ENCODE results near the gene CHAC1. TPM values are rescaled to one million over a fixed set of nuclear protein-coding genes. Genes with fewer than 3 reads are reported as not detected.

Gene CHAC1
- total RNA-seq, 5 donors from 2014 or later (not counting 1 experiment from before 2014, with no cell fraction given), result 0.44 to 7.5 (median 7.2) TPM

GRCh38 chr15:40957581-40958051 is 4.3 kb downstream of the CHAC1 start:
- H3K4me3 Mint-ChIP-seq, result no peak overlapping the region
- Histone ChIP-seq H3K4me1 (ENCODE audit: control insufficient read depth in 1 of 2, extremely low read depth in 1 of 2, insufficient read depth in 2 of 2, low read length in 2 of 2) (peaks cover 5 to 14% of the 10 kb centered on the region in 2 experiments), H3K4me3 (ENCODE audit: control insufficient read depth in 1 of 2, extremely low read depth in 1 of 2, low read length in 1 of 2) (no peak overlapping the region), H3K27ac (ENCODE audit: low read length) (no peak overlapping the region), H3K27me3 (replicated peaks in 1 of 2; ENCODE audit: control insufficient read depth in 2 of 2, extremely low read depth in 1 of 2, insufficient read depth in 2 of 2, low read length in 1 of 2) (peaks cover 0 to 17% of the 10 kb centered on the region in 2 experiments), H3K36me3 (ENCODE audit: control insufficient read depth in 2 of 2, extremely low read depth in 1 of 2, insufficient read depth in 1 of 2, low read length in 1 of 2) (no peaks in the 10 kb centered on the region), H3K9me3 (no peaks in the 10 kb centered on the region)
- H3K36me3 Mint-ChIP-seq, result no peaks in the 10 kb centered on the region
- no peaks in the 10 kb centered on the region for H3K9me3 Mint-ChIP-seq
- 96% methylated on average over 5 of the region's 9 CpGs for WGBS (ENCODE audit: insufficient coverage)
- ChIA-PET CTCF (no interaction called here), POLR2A (no interaction called here)
- H3K4me1 Mint-ChIP-seq, result peaks cover 14 to 15% (median 14%) of the 10 kb centered on the region in 3 donors
- no peak overlapping the region for H3K27ac Mint-ChIP-seq
- H3K27me3 Mint-ChIP-seq, result peaks cover 0 to 5% of the 10 kb centered on the region in 2 donors
- DNase-seq (no peak), ATAC-seq (replicated peaks in 1 of 4) (no peak)

DNA sequence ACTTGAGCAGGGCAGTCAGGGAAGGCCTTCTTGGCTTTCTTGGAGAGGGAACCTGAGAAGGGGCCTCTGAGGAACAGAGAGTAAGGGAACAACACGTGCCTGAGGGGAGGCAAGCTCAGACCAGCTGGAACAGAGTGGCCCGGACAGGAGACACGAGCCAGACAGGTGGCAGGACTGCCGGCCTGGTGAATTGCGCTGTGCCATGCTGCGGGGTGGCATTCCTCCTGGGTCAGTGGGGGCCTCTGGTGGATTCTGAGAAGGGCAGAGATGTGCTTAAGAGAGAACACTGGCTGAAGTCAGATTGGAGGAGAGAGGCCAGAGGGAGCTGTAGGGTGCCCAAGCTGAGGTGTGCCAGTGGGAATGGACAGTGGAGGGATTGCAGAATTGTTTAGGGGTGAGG is 4.9 kb downstream of the CHAC1 start:
- no peak for ATAC-seq (replicated peaks in 1 of 4)
- CTCF ChIA-PET, result no interaction called here
- Histone ChIP-seq H3K27ac (ENCODE audit: low read length) (no peak overlapping the region), H3K4me3 (ENCODE audit: control insufficient read depth in 1 of 2, extremely low read depth in 1 of 2, low read length in 1 of 2) (no peak overlapping the region), H3K9me3 (no peaks in the 10 kb centered on the region), H3K4me1 (ENCODE audit: control insufficient read depth in 1 of 2, extremely low read depth in 1 of 2, insufficient read depth in 2 of 2, low read length in 2 of 2) (peaks cover 5 to 11% of the 10 kb centered on the region in 2 experiments), H3K27me3 (replicated peaks in 1 of 2; ENCODE audit: control insufficient read depth in 2 of 2, extremely low read depth in 1 of 2, insufficient read depth in 2 of 2, low read length in 1 of 2) (peaks cover 0 to 18% of the 10 kb centered on the region in 2 experiments), H3K36me3 (ENCODE audit: control insufficient read depth in 2 of 2, extremely low read depth in 1 of 2, insufficient read depth in 1 of 2, low read length in 1 of 2) (no peaks in the 10 kb centered on the region)
- Mint-ChIP-seq H3K27me3 (peaks cover 1 to 5% of the 10 kb centered on the region in 2 donors), H3K4me3 (no peak overlapping the region), H3K27ac (no peak overlapping the region), H3K9me3 (no peaks in the 10 kb centered on the region), H3K36me3 (no peaks in the 10 kb centered on the region), H3K4me1 (peaks cover 11 to 12% (median 12%) of the 10 kb centered on the region in 3 donors)
- 80% methylated on average over 6 of the region's 6 CpGs for WGBS (ENCODE audit: insufficient coverage)
- no peak for DNase-seq
- POLR2A ChIA-PET, result no interaction called here

- DNase-seq (no peak), ATAC-seq (replicated peaks in 1 of 4) (no peak)
- Histone ChIP-seq H3K27me3 (replicated peaks in 1 of 2; ENCODE audit: control insufficient read depth in 2 of 2, extremely low read depth in 1 of 2, insufficient read depth in 2 of 2, low read length in 1 of 2) (peaks cover 0 to 22% of the 10 kb centered on the region in 2 experiments), H3K9me3 (no peaks in the 10 kb centered on the region), H3K36me3 (ENCODE audit: control insufficient read depth in 2 of 2, extremely low read depth in 1 of 2, insufficient read depth in 1 of 2, low read length in 1 of 2) (no peaks in the 10 kb centered on the region), H3K27ac (ENCODE audit: low read length) (no peak overlapping the region), H3K4me3 (ENCODE audit: control insufficient read depth in 1 of 2, extremely low read depth in 1 of 2, low read length in 1 of 2) (no peak overlapping the region), H3K4me1 (ENCODE audit: control insufficient read depth in 1 of 2, extremely low read depth in 1 of 2, insufficient read depth in 2 of 2, low read length in 2 of 2) (peaks cover 4 to 6% of the 10 kb centered on the region in 2 experiments)
- H3K9me3 Mint-ChIP-seq, result no peaks in the 10 kb centered on the region
- peaks cover 4 to 5% of the 10 kb centered on the region in 2 donors for H3K27me3 Mint-ChIP-seq
- H3K36me3 Mint-ChIP-seq, result no peaks in the 10 kb centered on the region
- H3K4me3 Mint-ChIP-seq, result no peak overlapping the region
- no peak overlapping the region for H3K27ac Mint-ChIP-seq
- ChIA-PET CTCF (no interaction called here), POLR2A (no interaction called here)
- peaks cover 8 to 12% (median 9%) of the 10 kb centered on the region in 3 donors for H3K4me1 Mint-ChIP-seq
- 89% methylated on average over 7 of the region's 8 CpGs for WGBS (ENCODE audit: insufficient coverage)
Observed at GRCh38 chr15:40958723-40959122, 5.5 kb downstream of the CHAC1 start.

DNA sequence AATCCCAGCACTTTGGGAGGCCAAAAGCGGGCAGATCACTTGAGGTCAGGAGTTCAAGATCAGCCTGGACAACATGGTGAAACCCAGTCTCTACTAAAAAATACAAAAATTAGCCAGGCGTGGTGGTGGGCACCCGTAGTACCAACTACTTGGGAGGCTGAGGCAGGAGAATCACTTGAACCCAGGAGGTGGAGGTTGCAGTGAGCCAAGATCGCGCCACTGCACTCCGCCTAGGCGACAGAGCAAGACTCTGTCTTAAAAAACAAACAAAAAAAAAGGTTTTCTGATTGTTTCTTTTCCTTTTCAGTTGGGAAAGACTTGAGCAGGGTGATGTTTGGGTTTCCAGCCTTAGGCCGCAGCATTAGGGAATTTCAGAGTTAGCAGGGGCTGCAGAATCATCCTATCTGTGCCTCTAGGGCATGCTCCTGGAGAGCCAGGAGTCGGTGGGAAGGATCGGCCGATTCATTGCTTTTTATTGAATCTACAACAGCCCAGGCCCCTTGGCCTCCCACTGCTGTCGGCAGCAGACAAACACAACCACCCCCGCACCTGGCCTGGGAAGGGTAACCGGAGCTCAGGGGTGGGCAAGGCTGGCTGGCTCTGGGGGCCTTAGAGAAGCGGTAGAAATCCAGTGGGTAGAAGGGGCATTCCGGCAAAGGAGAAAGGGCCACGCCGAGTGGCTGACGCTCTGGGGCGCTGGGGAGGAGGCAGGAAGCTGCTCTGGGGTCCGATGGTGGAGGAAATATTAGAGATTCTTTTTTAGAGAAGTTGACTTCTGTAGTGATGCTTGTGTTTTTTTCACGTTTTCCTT is 6.3 kb downstream of the CHAC1 start:
- H3K4me3 ChIP-seq (ENCODE audit: control insufficient read depth in 1 of 2, extremely low read depth in 1 of 2, low read length in 1 of 2), result no peak overlapping the region
- Mint-ChIP-seq H3K9me3 (no peaks in the 10 kb centered on the region), H3K4me1 (peaks cover 0 to 6% (median under 1%) of the 10 kb centered on the region in 3 donors), H3K27ac (no peak overlapping the region), H3K4me3 (no peak overlapping the region), H3K27me3 (peaks cover 4 to 6% of the 10 kb centered on the region in 2 donors), H3K36me3 (no peaks in the 10 kb centered on the region)
- ChIA-PET CTCF (no interaction called here), POLR2A (no interaction called here)
- H3K27ac ChIP-seq (ENCODE audit: low read length), result no peak overlapping the region
- H3K36me3 ChIP-seq (ENCODE audit: control insufficient read depth in 2 of 2, extremely low read depth in 1 of 2, insufficient read depth in 1 of 2, low read length in 1 of 2), result no peaks in the 10 kb centered on the region
- H3K4me1 ChIP-seq (ENCODE audit: control insufficient read depth in 1 of 2, extremely low read depth in 1 of 2, insufficient read depth in 2 of 2, low read length in 2 of 2), result no peaks in the 10 kb centered on the region
- no peak for ATAC-seq (replicated peaks in 1 of 4)
- H3K27me3 ChIP-seq (replicated peaks in 1 of 2; ENCODE audit: control insufficient read depth in 2 of 2, extremely low read depth in 1 of 2, insufficient read depth in 2 of 2, low read length in 1 of 2), result peaks cover 0 to 26% of the 10 kb centered on the region in 2 experiments
- 73% methylated on average over 18 of the region's 22 CpGs for WGBS (ENCODE audit: insufficient coverage)
- DNase-seq, result no peak
- no peaks in the 10 kb centered on the region for H3K9me3 ChIP-seq

GRCh38 chr15:40960151-40960885 is 7.0 kb downstream of the CHAC1 start:
- Histone ChIP-seq H3K27me3 (replicated peaks in 1 of 2; ENCODE audit: control insufficient read depth in 2 of 2, extremely low read depth in 1 of 2, insufficient read depth in 2 of 2, low read length in 1 of 2) (peaks cover 0 to 26% of the 10 kb centered on the region in 2 experiments), H3K36me3 (ENCODE audit: control insufficient read depth in 2 of 2, extremely low read depth in 1 of 2, insufficient read depth in 1 of 2, low read length in 1 of 2) (no peaks in the 10 kb centered on the region), H3K27ac (ENCODE audit: low read length) (no peak overlapping the region), H3K9me3 (no peaks in the 10 kb centered on the region), H3K4me3 (ENCODE audit: control insufficient read depth in 1 of 2, extremely low read depth in 1 of 2, low read length in 1 of 2) (no peak overlapping the region), H3K4me1 (ENCODE audit: control insufficient read depth in 1 of 2, extremely low read depth in 1 of 2, insufficient read depth in 2 of 2, low read length in 2 of 2) (no peaks in the 10 kb centered on the region)
- 86% methylated on average over 13 of the region's 16 CpGs for WGBS (ENCODE audit: insufficient coverage)
- Mint-ChIP-seq H3K4me3 (no peak overlapping the region), H3K27me3 (peaks cover 4 to 7% of the 10 kb centered on the region in 2 donors), H3K9me3 (no peaks in the 10 kb centered on the region), H3K27ac (peak overlapping the region in 1 of 2 donors; percentile 34), H3K4me1 (peaks cover 0 to 6% (median 0%) of the 10 kb centered on the region in 3 donors), H3K36me3 (no peaks in the 10 kb centered on the region)
- ChIA-PET CTCF (no interaction called here), POLR2A (no interaction called here)
- no peak for DNase-seq
- ATAC-seq (replicated peaks in 1 of 4), result no peak

- no peaks in the 10 kb centered on the region for H3K4me1 ChIP-seq (ENCODE audit: control insufficient read depth in 1 of 2, extremely low read depth in 1 of 2, insufficient read depth in 2 of 2, low read length in 2 of 2)
- peaks cover 0 to 26% of the 10 kb centered on the region in 2 experiments for H3K27me3 ChIP-seq (replicated peaks in 1 of 2; ENCODE audit: control insufficient read depth in 2 of 2, extremely low read depth in 1 of 2, insufficient read depth in 2 of 2, low read length in 1 of 2)
- H3K27ac ChIP-seq (ENCODE audit: low read length), result no peak overlapping the region
- Mint-ChIP-seq H3K36me3 (no peaks in the 10 kb centered on the region), H3K4me1 (peaks cover 0 to 6% (median 0%) of the 10 kb centered on the region in 3 donors), H3K9me3 (no peaks in the 10 kb centered on the region), H3K27ac (no peak overlapping the region), H3K4me3 (no peak overlapping the region), H3K27me3 (peaks cover 4 to 7% of the 10 kb centered on the region in 2 donors)
- H3K36me3 ChIP-seq (ENCODE audit: control insufficient read depth in 2 of 2, extremely low read depth in 1 of 2, insufficient read depth in 1 of 2, low read length in 1 of 2), result no peaks in the 10 kb centered on the region
- ATAC-seq (replicated peaks in 1 of 4) (no peak), DNase-seq (no peak)
- ChIA-PET CTCF (no interaction called here), POLR2A (no interaction called here)
- no peak overlapping the region for H3K4me3 ChIP-seq (ENCODE audit: control insufficient read depth in 1 of 2, extremely low read depth in 1 of 2, low read length in 1 of 2)
- no peaks in the 10 kb centered on the region for H3K9me3 ChIP-seq
- 86% methylated on average over 10 of the region's 11 CpGs for WGBS (ENCODE audit: insufficient coverage)
Observed at GRCh38 chr15:40960925-40961324, 7.7 kb downstream of the CHAC1 start.

Data from T-cell (primary cell).